SKM-1 (cell line): Measurements from ENCODE around the gene FBXW9.
"Not testable (repeated sequence)": the region's sequence is repeated elsewhere in the genome, so short reads cannot be mapped to it uniquely, and the experiment has no call there.

Source experiments
- DNase-seq: peaks from one replicate; lab custom pipeline; 2025; ENCODE audit not compliant: unreplicated experiment; lab: John Stamatoyannopoulos, UW

FBXW9 gene

DNA sequence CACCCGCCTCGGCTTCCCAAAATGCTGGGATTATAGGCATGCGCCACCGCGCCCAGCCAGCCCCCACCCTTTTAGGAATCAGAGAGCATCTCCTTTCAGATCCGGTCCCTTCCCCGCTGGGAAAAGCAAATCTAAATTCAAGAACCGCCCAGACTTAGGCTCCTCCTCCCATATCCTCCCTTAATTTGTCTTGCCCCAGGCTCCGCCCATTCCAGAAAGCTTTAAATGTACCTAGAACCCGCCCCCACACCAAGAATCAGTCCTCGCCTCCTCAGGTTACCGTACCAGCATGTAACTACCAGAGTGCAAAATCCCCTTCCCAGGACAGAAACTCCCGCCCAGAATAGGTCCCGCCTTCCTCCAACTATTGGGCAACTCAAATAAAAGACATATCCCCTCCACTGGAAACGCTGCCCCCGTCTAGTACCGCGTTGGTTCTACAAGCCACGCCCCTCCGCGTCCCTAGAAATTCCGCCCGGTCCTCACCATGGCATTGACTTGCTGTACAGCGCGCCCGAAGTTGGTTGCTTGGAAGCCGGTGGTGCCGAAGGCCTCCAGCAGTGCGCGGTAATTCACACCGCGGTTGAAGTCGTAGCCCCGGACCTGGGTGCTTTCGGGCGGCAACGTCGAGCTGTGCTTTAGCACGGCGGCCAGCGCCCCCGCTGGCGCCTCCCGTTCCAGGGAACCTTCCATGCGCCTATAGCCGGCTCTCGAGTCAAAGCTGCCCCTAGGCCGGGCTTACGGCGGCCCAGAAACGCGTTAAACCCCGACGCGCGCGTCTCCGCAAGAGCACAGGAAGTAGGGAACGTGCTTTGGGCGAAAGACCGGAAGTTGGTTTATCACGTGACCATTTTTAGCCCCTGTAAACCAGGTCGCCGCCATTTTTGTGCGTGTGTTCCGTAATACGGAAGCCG, 15.1 kb downstream of the FBXW9 start, which contains the start of gene DHPS:
TSS of gene DHPS (minus strand) at position 807 of the 914 bp plus-strand sequence. CDS start at position 693, 114 bp downstream.
- peak; percentile 98 for DNase-seq

DNA sequence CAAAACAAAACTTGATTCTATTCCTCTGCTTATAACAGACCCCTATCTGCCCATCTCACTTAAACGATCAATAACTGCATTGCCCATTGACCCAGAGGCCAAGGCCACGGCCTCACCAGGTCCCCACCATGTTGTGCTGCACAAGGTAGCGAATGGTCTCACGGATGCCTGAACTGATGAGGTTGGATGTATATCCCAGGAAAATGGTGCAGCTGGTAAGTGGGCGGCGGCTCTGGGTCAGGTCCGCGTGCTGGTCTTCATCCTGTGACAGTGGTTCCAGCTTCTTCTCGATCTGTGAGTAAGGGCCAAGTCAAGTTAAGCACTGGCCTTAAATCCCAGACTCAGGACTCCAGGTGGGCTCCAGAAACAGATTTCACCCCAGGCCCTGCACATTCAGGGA, 16.4 kb downstream of the FBXW9 start:
- DNase-seq = no peak

DNA sequence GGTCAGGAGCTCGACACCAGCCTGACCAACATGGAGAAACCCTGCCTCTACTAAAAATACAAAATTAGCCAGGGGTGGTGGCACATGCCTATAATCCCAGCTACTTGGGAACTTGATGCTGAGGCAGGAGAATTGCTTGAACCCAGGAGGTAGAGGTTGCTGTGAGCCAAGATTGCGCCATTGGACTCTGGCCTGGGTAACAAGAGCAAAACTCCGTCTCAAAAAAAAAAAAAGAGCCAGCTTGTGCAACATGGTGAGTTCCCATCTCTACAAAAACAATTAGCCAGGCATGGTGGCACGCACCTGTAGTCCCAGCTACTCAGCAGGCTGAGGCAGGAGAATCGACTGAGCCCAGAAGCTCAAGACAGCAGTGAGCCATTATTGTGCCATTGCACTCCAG, 18.4 kb downstream of the FBXW9 start:
- DNase-seq = not testable (repeated sequence)

DNA sequence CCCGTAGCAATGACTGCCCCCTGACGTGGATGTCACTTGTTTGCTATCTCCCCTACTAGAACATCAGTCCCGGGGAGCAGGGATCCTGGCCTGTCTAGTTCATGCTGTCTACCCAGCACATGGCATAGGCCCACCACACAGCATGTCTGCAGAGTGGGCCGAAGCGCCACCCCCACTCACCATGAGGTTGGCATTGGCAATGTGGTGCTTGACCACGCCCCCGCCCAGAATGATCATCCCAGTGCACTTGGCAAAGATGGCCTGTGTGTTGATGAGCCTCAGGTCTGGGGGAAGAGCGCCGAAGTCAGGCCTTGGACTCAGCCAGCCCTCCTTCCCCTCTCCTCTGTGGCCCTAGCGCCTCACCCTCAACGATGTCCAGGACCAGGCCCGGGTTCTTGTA, 19.5 kb downstream of the FBXW9 start:
- DNase-seq = no peak

DNA sequence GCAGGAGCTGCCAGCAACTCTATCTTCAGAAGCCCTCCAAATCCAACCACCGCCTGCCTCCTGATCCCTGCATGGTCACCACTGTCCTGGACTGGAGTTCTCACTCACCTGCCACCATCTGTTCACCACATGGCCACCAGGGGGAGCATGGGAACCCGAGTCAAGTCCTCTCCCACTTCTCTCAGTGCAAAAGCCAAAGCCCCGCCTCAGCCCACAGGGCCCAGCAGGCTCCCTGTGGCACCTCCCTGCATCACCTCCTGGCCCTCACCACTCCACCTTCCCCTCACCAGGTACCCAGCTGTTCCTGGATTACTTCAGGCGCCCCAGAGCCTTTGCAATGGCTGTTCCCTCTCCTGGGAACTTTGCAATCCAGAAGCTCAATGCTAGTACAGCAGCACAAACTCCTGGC, 20.0 kb downstream of the FBXW9 start:
- DNase-seq = peak; percentile 59

DNA sequence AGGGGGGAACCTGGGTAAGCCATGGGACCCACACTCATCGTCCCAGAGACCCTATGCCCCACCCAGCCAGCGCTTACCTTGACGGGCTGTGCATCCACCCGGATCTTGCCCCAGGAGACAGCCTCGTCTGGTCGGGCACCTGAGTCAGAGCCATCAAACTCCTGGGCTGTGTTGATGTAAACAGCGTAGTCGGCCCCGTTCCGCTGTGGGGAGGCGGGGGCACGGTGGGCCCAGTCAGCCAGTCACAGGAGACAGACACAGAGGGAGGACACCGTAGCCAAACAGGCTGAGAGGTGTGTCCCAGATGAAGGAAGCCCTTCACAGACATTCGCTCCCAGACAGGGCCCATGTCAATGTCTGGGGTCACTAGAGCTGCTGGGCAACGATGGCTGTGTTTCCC, 20.5 kb downstream of the FBXW9 start:
- no peak for DNase-seq

DNA sequence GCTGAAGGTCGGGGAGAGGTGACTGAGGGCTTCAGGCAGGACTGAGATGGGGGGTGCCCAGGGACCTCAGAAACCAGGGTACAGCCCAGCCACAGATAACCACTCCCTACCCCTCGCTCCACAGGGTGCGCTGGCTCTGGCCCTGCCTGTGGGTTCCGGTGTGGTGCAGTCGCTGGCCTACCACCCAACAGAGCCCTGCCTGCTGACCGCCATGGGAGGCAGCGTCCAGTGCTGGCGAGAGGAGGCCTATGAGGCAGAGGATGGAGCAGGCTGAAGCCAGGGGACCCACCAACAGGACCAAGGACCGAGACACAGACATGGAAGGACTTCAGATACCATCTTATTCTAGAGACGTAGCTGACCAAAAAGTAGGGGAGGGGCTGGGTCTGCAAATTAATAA, 21.0 kb downstream of the FBXW9 start:
- no peak for DNase-seq

DNA sequence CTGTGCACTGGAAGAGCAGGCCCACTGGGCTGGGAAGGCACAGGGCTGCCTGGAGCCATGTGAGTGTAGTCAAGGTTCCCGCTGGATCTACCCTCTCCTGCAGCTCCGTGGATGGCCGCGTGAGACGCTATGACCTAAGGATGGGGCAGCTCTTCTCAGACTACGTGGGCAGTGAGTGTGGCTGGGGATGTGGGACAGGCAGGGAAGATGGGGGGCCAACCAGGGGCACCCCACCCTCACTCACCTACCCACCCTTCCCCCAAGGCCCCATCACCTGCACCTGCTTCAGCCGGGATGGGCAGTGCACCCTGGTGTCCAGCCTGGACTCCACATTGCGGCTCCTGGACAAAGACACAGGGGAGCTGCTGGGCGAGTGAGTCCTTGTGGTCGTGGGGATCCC, 23.7 kb downstream of the FBXW9 start:
- DNase-seq = no peak

DNA sequence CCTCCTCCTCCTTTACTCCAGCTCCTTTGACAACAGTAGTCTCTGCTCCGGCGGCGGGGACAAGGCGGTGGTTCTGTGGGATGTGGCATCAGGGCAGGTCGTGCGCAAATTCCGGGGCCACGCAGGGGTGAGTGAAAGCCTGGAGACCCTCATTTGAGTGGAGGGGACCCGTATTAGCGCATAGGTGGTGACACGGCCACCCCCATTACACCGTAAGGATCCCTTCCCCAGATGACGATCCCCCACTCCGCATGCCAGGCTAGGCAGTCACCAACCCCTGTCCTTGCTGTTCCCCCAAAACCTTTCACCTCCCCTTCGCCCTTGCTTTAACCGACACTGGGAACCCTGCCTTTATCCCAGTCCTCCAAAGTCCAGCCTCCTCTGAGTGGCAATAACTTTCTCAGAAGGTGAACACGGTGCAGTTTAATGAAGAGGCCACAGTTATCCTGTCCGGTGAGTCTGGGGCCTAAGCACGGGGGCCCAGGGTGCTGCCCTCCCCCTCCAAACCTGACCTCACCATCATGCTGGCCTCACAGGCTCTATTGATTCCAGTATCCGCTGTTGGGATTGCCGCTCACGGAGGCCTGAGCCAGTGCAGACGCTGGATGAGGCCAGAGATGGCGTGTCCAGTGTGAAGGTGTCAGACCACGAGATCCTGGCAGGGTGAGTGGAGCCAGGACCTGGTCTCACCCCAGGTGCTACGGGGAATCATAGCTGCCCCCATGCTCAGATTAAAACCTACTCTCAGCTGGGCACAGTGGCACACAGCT, 26.1 kb downstream of the FBXW9 start:
- DNase-seq = no peak

DNA sequence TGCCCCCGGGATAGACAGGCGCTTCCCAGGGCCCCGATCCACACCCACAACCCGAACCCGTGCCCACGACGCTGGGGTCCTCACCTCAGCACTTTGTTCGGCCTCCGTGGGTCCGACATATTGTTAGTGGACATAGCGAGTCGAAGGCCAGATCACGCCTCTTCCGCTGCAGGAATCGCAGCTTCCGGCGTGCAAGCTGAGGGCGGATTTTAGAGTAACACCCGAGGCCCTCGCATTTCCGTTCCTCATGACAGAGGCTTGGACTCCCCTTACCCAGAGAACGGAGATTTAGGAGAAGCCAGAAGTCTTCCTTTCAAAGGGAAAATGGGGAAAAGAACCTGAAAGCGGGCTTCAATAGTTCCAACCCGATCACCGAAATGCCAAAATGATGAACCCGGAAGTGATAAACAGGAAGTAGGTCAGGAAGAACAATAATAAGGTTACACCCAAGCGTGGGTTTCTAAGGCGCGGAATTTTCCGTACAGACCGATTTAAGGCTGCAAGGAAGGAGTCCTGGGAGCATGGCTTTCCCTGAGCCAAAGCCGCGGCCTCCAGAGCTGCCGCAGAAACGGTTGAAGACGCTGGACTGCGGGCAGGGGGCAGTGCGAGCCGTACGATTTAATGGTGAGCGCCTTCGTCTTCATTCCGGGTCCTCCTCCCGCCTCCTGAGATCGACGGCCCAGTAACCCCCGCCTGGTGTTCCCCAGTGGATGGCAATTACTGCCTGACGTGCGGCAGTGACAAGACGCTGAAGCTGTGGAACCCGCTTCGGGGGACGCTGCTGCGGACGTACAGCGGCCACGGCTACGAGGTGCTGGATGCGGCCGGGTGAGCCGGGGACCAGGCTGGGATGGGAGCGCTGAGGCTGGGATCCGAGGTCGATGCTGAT, 26.9 kb downstream of the FBXW9 start:
- DNase-seq = peak; percentile 83

DNA sequence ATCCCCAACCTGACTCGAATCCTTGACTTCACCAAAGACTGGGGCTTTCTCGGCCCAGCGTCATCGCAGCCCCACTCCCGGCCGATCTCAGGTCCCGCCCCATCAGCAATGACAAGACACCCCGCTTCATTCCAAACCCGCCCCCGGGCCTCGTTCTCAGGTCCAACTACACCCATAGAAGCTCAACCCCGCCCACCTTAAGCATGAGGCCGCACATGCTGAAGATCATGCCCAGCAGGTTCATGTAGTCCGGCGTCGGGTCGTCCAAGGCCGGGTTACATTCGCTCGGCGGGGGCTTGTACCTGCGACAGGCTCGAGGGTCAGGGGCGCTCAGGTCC, 27.5 kb downstream of the FBXW9 start:
- DNase-seq = no peak

DNA sequence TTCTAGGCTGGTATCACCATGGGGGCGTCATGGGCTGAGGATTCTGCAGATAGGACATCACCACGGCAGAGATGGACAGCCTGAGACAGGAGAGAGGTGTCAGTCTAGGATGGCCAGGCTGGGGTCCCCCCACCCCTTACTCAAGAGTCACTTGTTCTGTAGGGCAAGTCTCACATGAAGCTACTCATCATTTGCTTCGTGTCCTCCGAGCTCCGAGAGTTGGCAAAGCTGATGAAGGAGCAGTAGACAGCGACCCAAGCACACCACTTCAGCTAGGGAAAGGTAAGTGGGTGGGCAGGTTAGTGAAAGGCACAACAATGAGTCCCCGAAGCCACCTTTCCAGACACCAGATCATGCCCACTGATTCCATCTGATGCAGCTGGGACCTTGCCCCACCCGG, 28.1 kb downstream of the FBXW9 start:
- no peak for DNase-seq

DNA sequence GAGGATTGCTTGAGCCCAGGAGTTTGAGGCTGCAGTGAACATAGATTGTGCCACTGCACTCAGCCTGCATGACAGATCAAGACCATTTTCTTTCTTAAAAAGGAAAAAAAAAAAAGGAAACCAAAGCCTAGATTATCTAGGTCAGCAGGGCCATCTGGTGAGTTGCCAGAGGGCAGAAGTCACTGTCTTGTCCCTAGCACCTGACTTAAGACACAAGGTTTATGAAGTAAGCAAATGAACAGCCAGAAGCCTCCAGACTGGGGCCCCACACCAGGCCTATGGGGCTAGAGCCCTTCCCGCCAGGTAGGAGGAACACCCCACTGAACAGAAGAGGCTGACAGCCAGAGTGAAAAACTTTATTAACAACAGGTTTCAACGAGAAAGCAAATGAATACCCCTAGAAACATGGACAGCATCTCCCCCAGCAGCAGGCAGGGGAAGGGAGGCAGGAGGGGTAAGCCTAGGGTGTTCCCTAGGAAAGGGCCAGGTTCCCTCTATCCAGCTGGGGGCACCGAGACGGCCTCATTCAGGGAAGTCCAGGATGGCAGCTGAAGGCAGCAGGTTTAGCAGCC, 28.6 kb downstream of the FBXW9 start:
- no peak for DNase-seq

DNA sequence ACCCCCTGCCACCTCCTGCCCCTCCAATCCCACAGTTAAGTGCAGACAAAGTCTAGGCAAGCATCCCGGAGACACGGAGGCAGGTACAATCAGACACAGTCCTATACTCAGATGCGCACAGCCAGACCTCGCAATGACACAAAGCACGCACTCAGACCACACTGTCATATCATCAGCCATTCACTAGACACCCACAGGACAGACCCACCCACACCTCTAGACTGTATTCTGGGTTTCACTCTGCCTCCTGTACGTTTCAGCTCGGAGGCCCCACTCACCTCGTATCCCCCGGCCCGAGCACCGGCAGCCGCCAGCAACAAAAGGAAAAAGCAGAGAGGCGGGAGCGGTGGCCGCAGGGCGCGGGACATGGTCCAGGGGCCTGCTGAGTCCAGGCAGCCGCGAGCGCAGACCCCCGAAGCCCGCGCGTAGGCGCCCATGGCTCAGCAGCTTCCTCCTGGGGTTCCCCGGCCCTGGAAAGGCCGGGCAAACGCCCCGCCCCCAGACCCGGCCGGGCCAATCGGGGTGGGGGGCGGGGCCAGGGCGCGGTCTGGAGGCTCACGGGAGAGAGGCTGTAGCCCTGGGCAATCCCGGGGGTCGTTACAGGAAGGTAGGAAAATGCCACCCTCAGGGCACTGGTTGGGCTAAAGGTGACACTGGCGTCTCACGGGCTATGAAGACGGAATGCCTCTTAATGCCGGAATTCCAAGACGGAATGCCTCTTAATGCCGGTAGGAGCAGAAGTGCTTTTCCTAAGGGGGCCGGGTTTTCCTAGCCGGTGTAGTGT, 30.0 kb downstream of the FBXW9 start, which contains the start of the genes MAN2B1 and WDR83:
TSS of gene MAN2B1 (minus strand) at position 478 of the 784 bp plus-strand sequence. CDS start at position 437, 41 bp downstream.
TSS of gene WDR83 (plus strand) at position 543 of the 784 bp plus-strand sequence. CDS start 2,984 bp downstream, outside the sequence.
- DNase-seq = peak; percentile 73

DNA sequence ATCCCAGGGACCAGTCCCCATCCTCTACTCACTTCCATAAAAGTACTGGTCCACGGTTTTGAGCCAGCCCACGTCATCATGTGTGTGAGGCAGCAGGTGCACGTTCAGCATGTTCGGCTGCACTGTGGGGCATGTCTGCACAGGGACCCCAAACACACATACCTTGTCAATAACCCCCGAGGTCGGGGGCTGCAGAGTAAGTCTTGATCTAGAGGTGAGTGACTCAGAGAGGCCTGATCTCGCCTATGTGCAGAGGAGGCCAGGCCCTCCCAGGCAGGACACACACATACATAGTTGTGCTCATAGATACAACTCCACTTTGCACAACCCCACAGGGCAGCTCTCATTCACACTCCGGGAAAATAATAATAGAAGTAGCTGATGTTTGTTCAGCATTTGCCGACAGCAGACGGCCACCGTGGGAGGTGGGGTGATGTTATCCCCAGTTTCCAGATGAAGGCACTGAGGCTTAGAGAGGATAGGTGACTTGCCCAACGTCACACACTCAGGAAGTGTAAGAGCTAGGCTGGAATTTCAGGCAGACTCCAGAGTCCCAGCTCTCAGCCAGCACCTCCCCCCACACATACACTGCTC, 30.7 kb downstream of the FBXW9 start:
- no peak for DNase-seq

DNA sequence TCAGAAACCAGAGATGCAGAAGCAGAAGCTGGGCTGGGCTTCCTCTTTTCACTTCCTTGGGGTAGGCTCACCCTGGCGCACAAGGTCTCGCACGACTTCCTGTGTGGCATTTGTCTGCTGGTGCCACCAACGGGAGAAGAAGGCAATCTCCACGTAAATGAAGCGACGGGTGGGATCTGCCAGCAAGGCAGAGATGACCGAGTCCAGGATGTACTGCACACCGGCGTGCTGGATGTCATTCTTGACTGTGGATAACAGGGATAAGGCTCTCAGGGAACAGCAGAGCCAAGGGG, 31.2 kb downstream of the FBXW9 start:
- peak; percentile 85 for DNase-seq

DNA sequence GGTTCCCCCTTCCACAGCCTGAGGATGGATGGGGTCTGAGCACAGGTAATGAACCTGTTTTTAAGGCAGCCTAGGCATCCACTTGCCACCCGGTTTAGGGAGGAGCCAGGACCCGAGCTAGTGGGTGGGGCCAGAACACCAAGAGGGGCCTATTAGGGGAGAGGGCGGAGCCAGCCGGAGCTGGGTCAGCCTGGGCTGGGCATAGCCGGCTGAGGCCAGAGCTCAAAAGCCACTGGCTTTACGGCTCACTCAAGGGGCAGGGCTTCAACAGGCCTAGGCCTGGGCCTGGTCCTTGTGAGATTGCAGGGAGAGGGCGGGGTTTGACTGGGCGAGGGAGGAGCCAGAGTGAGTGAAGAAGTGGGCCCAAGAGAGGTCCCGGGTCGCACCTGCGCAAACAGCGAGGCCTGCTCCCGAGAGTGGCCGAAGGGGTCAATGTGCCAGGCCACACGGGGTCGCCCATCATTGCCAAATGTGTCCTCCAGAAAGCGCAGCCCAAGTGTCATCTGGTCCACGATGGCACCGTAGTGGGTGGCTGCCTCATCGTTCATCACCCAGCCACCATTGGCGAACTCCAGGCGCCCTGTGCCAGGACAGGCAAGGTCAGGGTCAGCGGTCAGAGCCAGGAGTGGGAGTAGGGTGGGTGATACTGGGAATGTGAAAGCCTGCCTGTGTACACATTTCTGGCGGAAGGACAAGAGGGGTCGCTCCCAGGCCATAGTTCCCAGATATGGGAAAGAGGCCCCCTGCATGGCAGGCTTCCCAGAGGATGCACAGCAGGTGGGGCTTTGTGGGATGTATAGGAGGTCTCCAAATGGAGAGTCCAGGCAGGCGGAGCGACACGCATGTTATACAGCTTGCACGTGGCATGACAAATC, 31.8 kb downstream of the FBXW9 start:
- no peak for DNase-seq

DNA sequence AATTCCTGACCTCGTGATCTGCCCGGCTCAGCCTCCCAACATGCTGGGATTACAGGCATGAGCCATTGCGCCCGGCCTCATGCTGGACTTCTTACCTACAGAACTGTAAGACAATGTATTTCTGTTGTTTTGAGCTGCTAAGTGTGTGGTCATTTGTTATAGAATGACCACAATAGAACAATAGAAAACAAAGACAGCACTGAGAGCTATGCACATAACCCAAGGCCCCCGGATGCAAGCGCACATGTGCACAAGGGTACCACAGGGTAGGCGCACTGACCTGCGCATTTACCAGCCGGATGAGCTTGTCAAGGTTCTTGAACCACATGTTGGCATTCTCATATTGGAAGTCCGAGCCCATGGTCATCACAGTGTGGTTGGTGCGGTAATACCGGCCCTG, 35.5 kb downstream of the FBXW9 start:
- DNase-seq = no peak

DNA sequence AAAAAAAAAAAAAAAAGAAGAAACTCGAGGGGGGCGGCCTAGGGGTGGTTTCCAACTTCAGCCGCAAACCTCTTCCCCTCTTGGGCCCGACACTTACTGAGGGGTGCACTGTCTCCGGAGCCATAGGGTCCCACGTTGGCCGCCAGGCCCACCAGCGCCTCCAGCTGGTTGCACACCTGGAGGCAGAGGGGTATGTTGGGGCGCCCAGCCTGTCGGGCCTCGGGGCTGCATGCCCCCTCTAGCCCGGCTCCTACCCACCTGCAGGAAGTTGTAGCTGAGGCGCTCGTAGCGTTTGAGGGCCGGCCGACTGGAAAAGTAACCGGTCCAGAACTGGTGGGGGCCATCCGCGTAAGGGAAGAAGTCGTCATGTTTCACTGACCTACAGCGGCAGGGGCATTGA, 38.5 kb downstream of the FBXW9 start:
- DNase-seq = no peak
